Measurements from ENCODE around the gene HELZ.
"Not testable (repeated sequence)": the region's sequence is repeated elsewhere in the genome, so short reads cannot be mapped to it uniquely, and the experiment has no call there.

Gene HELZ

DNA sequence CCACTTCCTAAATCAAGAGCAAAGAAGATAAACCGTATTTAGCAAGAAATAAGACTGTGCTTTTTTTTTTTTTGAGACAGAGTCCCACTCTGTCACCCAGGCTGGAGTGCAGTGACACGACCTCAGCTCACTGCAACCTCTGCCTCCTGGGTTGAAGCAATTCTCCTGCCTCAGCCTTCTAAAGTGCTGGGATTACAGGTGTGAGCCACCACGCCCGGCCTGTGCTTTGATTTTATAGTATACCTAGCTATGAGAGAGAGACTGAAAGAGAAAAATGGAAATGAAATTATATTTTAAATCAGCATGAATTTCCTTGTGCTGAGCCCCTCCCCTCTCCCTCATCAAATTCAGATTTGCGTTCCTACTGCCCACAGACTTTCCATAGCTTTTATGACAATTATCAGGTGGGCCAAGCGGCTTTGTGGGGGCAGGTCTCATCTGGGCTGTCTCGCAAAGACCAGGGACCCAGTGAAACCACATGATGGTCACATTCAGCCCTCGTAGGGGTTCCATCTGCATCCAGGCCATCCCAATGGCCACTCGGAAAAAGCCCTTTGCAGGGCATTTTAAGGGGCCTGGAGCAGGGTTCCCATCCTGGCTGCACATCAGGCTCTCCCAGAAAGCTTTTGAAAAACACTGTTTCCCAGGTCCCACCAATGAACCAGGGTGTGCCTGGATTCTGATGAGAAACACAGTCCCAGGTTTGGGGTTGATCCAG lies 192.1 kb downstream of the HELZ start:
- no peak for DNase-seq (ENCODE audit: low read depth, low spot score)

DNA sequence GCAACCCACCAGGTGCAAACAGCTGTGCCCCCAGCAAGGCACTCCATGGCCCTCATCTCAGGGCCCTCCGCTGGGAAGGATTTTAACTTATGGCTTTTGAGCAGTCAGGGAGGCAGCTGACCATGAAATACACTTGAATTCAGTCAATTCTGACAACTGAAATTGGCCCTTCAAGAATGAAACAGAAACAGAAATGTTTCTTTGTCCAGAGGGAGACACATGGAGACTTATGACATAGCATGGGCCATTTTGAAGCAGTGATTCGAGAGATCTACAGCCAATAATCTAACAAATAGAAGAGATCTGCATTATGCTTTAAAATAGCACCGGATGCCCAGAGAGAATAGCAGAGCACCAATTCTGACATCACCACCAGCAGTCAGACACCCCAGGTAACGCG lies 193.2 kb downstream of the HELZ start:
- no peak for DNase-seq (ENCODE audit: low read depth, low spot score)

DNA sequence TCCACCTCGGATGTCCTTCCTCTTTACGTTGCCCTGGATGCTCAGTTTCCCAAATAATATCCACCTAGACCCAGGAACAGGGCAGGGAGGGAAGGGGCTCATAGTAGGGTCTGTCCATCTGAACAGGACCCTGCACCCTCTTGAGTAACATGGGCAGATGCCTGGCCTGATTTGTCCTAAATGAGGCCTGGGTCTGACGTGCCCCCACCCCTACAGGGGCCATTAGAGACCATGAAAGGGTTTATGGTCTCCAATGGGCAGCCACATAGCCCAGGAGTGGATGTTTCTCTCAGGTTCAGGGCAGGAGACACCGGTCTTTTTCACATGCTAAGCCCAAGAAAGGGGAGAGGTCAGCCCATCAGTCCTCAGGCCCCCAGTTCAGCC lies 193.8 kb downstream of the HELZ start:
- DNase-seq (ENCODE audit: low read depth, low spot score): no peak

DNA sequence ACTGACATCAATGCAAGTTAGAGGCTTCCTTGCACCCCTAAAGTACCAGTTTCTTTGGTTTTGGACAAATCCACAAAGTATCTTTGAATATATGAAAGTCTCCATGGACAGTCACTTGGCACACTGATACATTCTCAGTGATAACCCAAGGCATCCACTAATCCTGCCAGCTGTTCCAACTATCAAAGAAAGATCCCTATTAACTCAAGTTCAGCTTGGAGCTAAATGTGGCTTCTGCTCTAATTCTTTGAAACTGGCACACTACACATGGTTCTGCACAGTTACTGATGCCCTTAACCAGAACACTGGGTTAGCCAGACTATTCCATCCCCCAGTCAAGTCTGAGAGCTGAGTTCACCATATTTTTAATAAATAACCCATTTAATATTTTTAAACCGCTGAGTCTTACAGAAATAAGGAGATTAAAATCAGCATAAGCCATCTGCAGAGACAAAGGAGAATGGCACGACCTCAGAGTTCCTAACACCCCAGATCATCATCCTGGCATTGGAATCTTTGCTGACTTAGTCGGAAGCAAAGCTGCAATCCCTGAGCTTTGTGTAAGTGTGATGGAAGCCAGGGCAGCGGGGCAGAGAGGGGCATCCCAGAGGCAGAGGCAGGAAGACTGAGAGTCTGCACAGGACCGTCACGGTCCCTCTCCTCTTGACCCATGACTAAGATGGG lies 194.4 kb downstream of the HELZ start:
- DNase-seq (ENCODE audit: low read depth, low spot score): no peak

DNA sequence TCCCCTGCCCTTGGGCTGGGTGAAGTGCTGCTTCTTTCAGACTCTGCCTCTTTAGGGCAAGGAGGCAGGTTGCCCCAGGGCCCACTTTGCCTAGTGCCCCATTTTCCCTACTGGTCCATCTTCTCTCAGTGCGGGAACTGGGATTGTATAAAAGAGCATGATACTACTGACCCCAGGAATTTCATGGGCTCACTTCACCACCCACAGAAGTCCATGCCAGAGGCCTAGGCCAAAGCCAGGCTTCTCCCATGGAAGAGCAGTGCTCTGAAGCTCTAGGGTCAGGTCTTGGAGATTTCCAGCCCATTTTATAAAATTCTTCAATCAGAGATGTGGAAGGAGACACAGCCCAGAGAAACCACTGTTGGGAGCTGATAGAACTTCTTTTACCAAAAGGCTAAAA lies 194.9 kb downstream of the HELZ start:
- DNase-seq (ENCODE audit: low read depth, low spot score): no peak

DNA sequence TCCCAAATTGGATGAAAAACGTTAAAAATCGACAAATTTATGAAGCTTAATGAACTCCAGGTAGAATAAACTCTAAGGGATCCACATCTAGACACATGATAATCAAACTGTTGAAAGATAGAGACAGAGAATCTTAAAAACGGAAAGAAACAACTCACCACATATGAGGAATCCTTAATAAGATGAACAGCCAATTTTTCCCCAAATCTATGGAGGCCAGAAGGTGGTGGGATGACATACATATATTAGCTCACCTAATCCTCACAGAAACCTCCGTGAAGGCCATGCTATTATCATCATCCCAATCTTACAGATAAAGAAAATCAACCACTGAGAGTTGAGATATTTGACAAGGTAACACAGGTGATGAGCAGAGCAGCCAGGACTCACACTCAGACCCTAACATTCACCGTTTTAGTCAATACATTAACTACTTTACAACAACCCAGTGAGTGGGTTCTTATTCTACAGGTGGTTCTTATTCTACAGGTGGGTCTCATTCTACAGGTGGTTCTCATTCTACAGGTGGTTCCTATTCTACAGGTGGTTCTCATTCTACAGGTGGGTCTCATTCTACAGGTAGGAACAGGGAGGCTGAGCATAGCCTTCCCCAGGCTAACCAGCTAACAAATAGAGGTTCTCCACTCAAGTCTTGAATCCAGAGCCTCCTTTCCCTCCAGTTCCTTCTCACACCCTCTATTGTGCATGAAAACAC lies 195.8 kb downstream of the HELZ start:
- DNase-seq (ENCODE audit: low read depth, low spot score): no peak

DNA sequence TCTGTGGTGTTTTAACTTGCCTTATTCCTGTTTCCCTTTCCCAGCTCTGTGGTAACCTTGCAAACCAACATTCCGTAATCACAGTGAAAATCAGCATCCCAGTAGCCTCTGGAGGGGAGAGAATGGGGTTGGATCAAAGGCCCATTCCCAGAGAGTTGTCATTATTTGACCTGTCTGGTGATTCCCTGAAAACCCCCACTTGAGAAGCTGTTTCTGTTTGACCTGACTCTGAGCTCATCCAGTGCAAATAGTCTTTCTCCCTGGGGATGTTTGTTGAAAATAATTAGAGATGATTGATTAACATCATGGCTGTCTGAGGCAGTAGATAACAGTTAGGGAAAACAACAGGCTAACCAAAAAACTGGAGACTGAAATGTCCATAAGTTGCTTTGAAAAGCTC lies 197.6 kb downstream of the HELZ start:
- no peak for DNase-seq (ENCODE audit: low read depth, low spot score)

DNA sequence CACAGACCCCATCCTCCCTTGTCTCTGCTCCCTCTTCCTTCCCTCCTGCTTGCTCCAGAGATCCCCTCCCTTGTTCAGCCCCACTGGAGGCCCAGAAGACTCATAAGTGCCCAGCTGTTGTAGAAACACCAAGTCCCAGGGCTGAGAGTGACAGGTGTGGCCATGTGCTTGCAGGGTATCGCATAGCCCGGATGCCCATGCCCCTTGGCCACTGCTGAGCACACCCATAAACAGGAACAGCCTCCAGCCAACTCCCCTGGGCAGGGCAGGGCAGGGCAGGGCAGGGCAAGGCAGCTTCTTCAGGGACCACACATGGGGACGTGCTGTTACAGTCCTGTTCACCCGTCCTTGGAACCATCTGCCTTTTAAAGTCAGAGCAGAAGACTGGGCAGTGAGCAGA lies 198.6 kb downstream of the HELZ start:
- no peak for DNase-seq (ENCODE audit: low read depth, low spot score)

DNA sequence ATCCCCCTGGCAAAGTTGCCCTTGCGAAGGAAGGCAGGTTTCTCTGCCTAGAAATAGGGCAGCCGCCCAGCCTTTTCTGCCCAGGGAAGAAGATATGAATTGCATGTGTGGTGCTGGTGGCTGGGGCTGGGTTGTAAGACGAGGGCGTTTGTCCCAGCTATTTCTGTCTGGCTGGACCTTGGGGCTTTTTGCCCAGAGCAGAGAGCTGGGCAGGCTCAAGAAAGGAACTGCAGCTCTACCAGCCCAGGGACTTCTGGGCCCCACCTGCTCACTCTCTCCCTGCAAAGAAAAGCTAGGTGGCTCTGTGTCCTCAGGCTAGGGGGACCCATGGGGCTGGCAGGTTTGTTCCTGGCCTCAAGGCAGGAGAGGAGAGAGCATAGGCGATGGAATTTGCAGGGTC lies 200.1 kb downstream of the HELZ start:
- DNase-seq (ENCODE audit: low read depth, low spot score): no peak

DNA sequence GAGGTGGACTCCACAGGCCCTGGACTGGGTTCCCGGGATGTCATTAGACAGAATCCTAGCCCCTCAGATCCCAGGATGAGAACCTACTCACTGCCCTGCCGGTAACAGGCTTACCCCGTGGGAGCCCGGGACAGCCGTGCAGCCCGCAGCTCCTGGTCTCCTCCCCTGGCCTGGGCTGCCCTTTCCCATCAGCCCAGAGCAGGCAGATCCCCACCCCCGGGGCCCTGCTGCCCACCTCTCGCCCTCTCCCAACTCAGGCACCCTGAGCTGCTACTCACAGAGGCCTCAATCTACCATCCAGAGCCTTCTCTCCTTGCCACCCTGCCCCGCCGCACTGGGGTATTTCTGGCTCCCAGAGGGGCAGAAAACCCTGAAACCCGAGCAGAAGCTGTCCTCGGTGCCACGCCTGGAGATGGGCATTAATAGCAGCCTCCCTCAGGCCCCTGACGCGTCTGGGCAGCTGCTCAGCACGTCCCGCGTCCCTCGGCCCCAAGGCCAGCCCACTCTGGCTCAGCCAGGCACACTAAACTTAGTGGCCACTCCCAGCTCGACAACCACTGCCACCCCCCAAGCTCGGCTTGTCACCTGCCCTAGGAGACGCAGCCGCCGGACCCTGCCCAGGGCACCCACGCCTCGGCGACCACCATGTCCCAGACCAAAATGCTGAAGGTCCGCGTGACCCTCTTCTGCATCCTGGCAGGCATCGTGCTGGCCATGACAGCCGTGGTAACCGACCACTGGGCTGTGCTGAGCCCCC lies 200.8 kb downstream of the HELZ start, which contains the start of gene CACNG1:
CACNG1 (plus strand) TSS at position 539 of the 757 bp plus-strand sequence; CDS start at position 646, 107 bp downstream.
- DNase-seq (ENCODE audit: low read depth, low spot score): no peak

DNA sequence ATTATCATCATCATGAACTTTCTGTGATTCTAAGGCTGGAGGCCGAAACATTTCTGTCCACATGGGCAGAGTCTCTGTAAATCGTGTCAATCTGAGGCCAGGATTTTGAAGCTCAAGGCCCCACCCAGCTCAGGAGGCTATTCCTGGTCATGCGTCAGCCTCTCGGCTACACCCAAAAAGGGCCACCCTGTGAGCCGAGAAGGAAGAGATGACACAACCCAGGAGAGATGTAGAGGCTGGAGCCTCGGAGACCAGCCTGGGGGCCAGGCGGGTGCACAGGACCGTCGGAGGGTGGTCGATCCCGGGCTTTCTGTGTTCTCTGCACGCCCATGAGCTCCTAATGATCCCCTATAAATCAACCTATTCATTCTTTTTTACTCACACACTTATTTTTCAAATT lies 201.7 kb downstream of the HELZ start:
- no peak for DNase-seq (ENCODE audit: low read depth, low spot score)

DNA sequence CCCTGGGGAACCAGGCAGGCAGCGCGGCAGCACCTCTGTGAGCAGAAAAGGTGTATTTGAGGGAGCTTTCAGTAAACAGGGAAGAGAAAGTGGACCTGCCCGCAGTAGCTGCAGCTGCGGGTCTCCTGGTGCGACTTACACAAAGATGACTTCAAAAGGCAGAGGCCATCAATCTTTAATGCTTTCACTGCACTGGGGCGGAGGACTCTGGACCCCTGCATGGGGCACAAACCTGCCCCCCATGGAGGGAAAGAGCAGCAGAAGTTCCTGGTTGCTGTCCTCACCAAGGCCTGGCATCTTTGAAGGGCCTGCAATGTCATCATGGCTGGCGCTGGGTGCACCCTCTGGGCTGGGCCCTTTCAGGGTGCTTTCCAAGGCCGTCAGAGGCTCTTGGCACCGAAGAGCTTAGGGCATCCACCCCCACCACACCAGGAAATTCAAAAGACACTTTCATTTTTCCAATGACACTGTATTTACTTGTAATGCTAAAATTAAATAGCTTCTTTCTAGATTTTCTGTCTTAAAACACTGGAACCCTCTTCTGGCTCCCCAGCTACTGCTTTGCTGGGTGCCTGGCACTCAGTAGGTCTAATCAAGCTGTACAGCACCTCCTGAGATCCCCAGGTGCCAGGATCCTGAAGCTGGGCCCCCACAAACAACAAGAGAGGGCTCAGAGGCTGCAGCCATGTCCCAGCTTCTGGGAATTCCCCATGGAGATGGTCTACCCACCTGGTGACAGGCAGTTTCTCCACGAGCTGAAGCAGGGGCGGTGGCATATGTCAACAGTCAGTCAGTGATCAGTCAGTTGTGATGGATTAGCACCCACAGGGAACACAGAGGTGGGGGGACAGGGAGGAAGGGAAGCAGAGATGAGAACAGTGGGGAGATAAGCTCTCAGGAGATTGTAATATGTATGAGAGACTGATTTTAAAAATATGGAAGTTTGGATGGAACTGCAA lies 202.8 kb downstream of the HELZ start:
- no peak for DNase-seq (ENCODE audit: low read depth, low spot score)

DNA sequence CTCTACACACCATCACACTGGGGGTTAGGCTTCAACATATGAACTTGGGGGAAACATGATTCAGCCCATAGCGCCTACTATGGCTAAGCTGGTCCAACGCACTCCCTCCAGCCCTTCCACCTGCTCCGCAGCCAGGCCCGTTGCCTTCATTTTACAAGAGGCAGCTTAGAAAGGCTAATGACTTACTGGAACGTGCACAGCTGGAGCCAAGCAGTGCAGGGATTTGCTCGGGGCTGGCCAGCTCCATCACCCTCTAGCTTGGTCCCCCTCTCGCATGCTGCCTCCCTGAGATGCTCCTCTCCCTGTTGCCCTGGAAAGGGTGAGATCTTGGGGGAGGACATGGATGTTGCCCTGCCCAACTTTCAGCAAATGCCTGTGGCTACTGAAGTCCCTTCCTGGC lies 203.5 kb downstream of the HELZ start:
- no peak for DNase-seq (ENCODE audit: low read depth, low spot score)

DNA sequence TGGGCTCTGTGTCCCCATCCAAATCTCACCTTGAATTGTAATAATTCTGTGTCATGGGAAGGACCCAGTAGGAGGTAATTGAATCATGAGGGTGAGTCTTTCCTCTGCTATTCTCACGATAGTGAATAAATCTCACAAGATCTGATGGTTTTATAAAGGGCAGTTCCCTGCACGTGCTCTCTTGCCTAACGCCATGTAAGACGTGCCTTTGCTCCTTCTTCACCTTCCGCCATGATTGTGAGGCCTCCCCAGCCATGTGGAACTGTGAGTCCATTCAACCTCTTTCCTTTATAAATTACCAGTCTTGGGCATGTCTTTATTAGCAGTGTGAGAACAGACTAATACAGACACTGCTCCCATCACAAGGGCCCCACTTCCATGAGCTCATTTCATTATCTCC lies 203.9 kb downstream of the HELZ start:
- not testable (repeated sequence) for DNase-seq (ENCODE audit: low read depth, low spot score)

DNA sequence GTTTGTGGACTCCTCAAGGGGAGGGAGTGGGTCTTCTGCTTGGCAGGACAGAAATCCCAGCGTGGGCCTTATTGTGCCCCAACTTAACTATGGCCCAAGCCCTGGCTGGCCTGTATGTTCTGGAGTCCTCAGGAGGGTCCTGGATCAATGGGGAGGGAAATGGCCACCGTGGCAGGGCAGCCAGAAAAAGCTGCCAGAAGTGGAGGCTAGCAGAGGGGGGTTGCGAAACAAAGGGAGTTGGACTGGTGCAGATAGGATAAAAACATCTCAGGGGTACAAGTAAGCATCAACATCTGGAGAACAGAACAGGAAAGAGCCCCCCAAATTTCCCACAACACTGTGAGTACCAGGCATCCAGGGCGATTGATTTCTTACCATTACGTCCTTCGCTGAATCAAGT lies 204.3 kb downstream of the HELZ start:
- no peak for DNase-seq (ENCODE audit: low read depth, low spot score)

DNA sequence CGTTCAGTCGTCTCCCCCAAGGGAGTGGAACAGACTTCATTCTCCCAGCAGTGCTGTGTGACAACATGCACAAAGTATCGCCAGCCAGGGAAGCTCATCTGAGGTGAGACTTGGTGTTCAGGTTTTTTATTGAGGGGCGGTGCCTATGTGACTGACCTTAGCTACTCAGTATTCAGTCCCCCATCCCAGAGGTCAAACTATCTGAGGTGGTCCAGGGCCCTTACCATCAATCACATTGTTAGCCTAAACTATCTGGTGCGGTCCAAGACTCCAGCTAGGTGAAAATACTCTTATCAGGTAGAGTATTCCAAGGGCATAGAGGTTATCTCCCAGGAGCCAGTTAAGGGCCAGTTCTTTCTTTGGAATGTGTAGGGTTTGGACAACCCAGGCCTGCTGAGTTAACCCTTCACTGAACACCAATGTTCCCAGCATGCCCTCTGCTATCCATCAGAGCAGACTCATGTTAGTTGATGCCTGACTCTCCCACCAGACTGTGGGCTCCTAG lies 206.1 kb downstream of the HELZ start:
- DNase-seq (ENCODE audit: low read depth, low spot score): no peak

DNA sequence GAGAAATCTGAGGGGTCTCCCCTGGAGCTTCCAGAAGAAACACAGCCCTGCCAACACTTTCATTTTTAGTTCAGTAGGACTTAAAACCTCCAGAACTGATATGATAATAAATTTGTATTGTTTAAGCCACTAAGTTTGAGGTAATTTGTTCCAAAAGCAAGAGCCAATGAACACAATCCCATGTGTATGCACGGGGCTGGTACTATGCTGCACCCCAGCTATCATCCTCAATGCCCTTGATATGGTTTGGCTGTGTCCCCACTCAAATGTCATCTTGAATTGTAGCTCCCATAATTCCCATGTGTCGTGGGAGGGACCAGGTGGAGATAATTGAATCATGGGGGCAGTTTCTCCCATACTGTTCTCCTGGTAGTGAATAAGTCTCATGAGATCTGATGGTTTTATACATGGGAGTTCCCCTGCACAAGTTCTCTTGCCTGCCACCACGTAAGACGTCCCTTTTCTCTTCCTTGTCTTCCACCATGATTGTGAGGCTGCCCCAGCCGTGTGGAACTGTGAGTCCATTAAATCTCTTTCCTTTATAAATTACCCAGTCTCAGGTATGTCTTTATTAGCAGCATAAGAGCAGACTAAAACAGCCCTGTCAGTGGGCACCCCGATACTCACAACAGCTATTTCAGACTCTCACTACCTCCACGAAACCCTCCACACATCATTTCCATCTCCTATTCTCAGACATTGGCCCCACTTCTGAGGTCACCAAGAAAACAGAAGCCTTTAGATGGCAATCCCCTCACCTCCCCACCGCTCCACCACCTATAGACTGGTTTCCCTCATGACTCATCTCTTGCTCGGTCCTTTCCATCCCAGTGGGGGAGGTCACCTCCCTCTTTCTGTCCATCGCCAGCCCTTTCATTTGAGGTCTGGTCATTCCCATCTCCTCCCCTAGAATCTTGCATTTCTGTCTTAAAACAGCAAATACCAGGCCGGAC lies 209.6 kb downstream of the HELZ start:
- DNase-seq (ENCODE audit: low read depth, low spot score): no peak

DNA sequence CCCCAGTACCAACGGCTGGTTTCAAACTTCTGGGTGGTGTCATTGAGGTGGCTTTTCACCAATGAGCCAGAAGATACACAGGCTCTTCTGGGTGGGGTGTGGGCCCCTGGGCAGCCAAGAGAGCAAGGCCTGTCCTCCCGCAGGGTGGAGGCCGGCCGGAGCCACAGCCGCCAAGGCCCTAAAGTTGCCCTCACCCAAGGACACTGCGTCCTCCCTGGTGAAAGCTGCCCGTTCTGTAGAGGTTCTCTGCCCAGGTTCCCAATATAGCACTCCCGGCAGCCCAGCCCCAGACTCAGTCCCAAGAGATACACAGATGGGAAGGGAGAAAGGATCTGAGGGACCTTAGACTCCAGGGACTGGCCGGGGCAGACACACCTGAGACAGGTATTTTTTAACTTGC lies 211.4 kb downstream of the HELZ start:
- DNase-seq (ENCODE audit: low read depth, low spot score): no peak

DNA sequence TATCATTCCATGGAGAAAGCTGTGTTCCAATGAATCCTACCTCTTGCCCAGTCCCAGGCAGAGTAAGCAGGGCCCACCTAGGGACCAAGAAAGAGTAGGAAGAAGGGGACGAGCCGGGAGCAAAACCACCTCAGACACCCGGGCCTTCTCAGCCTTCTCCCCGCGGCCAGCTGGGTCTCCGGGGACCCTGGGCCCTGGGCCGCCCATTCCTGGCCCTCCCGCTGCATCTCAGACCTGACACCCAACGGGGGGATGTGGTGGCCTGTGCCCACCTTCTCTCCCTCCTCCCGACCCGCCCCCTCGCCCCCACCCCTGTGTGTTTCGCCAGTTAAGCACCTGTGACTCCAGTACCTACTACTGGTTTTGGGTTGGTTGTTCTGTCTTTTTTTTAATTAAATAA lies 212.0 kb downstream of the HELZ start:
- DNase-seq (ENCODE audit: low read depth, low spot score): no peak

DNA sequence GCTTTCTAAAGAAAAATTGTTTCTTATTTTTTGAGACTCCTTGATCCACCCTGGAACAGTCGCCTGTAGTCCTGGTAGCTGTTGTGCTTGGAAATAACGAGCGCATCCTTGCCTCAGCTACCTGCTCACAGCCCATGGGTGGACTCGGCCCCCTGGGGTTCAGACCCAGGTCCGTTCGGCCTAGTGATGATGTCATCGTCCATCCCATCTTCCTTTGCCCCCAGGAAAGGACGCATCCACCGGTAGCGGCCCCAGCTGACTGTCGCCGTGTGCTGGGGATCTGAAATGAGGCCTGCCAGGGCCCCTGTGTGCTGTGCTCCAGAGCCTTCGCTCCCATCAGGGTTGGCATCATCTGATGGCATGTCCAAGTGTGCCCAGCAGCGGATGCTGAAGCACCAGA lies 212.6 kb downstream of the HELZ start:
- DNase-seq (ENCODE audit: low read depth, low spot score): no peak

Data from smooth muscle cell of the brain vasculature (primary cell).